ENCODE results near the gene MEAF6.

MEAF6 gene

GRCh38 chr1:37474697-37475379 is 39.7 kb downstream of the MEAF6 start:
- peak overlapping the region; percentile 86 for H3K4me3 ChIP-seq
- DNase-seq (ENCODE audit: low spot score), result peak; percentile 78
- no peak for TF ChIP-seq CTCF (IDR thresholded peaks at IDR 0.05)
- peak overlapping the region; percentile 98 to 99 for H3K27ac ChIP-seq

GRCh38 chr1:37474046-37474696 is 40.4 kb downstream of the MEAF6 start, which contains the start of gene ZC3H12A:
Gene ZC3H12A (plus strand): TSS chr1:37474580. CDS start chr1:37475497, 917 bp downstream.
- H3K27ac ChIP-seq, result peak within 1 kb of the TSS; percentile 98 to 99
- peak; percentile 92 for DNase-seq (ENCODE audit: low spot score)
- no peak for TF ChIP-seq CTCF (IDR thresholded peaks at IDR 0.05)
- H3K4me3 ChIP-seq, result peak within 1 kb of the TSS; percentile 86

- H3K27ac ChIP-seq, result peak overlapping the region; percentile 98 to 99
- H3K4me3 ChIP-seq, result peak overlapping the region; percentile 86
- TF ChIP-seq CTCF (IDR thresholded peaks at IDR 0.05), result no peak
- DNase-seq (ENCODE audit: low spot score), result no peak
These were observed 41.0 kb downstream of the MEAF6 start for GRCh38 chr1:37473431-37474045.

- DNase-seq (ENCODE audit: low spot score), result no peak
- Histone ChIP-seq H3K4me3 (peak overlapping the region; percentile 86), H3K27ac (peak overlapping the region; percentile 98 to 99)
- no peak for TF ChIP-seq CTCF (IDR thresholded peaks at IDR 0.05)
These were observed 41.6 kb downstream of the MEAF6 start for GRCh38 chr1:37472994-37473393.

GRCh38 chr1:37472281-37472680 is 42.3 kb downstream of the MEAF6 start:
- TF ChIP-seq CTCF (IDR thresholded peaks at IDR 0.05), result no peak
- peak overlapping the region; percentile 74 to 97 for H3K27ac ChIP-seq
- no peak for DNase-seq (ENCODE audit: low spot score)
- H3K4me3 ChIP-seq, result peak overlapping the region; percentile 65

GRCh38 chr1:37471345-37472231 is 43.0 kb downstream of the MEAF6 start:
- DNase-seq (ENCODE audit: low spot score), result peak; percentile 95
- Histone ChIP-seq H3K4me3 (peak overlapping the region; percentile 65), H3K27ac (peak overlapping the region; percentile 74 to 97)
- no peak for TF ChIP-seq CTCF (IDR thresholded peaks at IDR 0.05)

Data from coronary artery (tissue), 2 donors.